Activated naive CD4-positive, alpha-beta T cell treated with anti-CD3 and anti-CD28 coated beads, Interleukin-2, amount 50 U/mL, for 72 hours (primary cell): Measurements from ENCODE around the gene IRF2. TPM values are rescaled to one million over a fixed set of nuclear protein-coding genes. Genes with fewer than 3 reads are reported as not detected.

Experiments used
- ATAC-seq, 2 donors: fragments of 150-1000 bp; cut with Tn5 transposase; 2 replicates each; pipeline ENCODE4 v1.10.0; 2021; ENCODE audit warnings: mild to moderate bottlenecking in 2 of 2, moderate library complexity in 2 of 2
- DNase-seq, 2 donors: peaks; one replicate each; pipeline ENCODE4 v3.0.0; 2021 to 2022; ENCODE audit warnings: low spot score in 2 of 2
- H3K27ac Mint-ChIP-seq, 2 donors: one replicate each; pipeline ENCODE4 v1.8.0; 2022; ENCODE audit warnings: mild to moderate bottlenecking in 2 of 2, mixed read lengths in 2 of 2
- H3K36me3 Mint-ChIP-seq, 2 donors: one replicate each; pipeline ENCODE4 v1.8.0; 2022; ENCODE audit warnings: mixed read lengths in 2 of 2
- H3K9me3 Mint-ChIP-seq, 2 donors: one replicate each; pipeline ENCODE4 v1.8.0; 2022; ENCODE audit warnings: mixed read lengths in 2 of 2
- total RNA-seq, 2 donors: library from RNA; stranded (reverse); gene quantifications; one replicate each; pipeline ENCODE4 v1.2.3, GENCODE V29; 2022

Gene IRF2
- total RNA-seq, 2 donors from 2014 or later: 52.7 to 56.8 TPM

- Mint-ChIP-seq H3K36me3 (no peaks in the 10 kb centered on the region), H3K9me3 (peaks cover 0 to 5% of the 10 kb centered on the region in 2 donors), H3K27ac (no peak overlapping the region)
- DNase-seq (no peak), ATAC-seq (no peak)
Measured at GRCh38 chr4:184364100-184364921, 110.0 kb downstream of the IRF2 start.

GRCh38 chr4:184363258-184363657 is 111.1 kb downstream of the IRF2 start:
- Mint-ChIP-seq H3K36me3 (no peaks in the 10 kb centered on the region), H3K27ac (no peak overlapping the region), H3K9me3 (no peaks in the 10 kb centered on the region)
- DNase-seq (no peak), ATAC-seq (no peak)

GRCh38 chr4:184362396-184362795 is 112.0 kb downstream of the IRF2 start:
- Mint-ChIP-seq H3K27ac (no peak overlapping the region), H3K9me3 (no peaks in the 10 kb centered on the region), H3K36me3 (no peaks in the 10 kb centered on the region)
- DNase-seq (no peak), ATAC-seq (no peak)

- DNase-seq (no peak), ATAC-seq (no peak)
- H3K9me3 Mint-ChIP-seq: no peaks in the 10 kb centered on the region
- no peaks in the 10 kb centered on the region for H3K36me3 Mint-ChIP-seq
- no peak overlapping the region for H3K27ac Mint-ChIP-seq
Measured at GRCh38 chr4:184361443-184361842, 112.9 kb downstream of the IRF2 start.

- H3K9me3 Mint-ChIP-seq: no peaks in the 10 kb centered on the region
- DNase-seq (no peak), ATAC-seq (no peak)
- no peak overlapping the region for H3K27ac Mint-ChIP-seq
- H3K36me3 Mint-ChIP-seq: no peaks in the 10 kb centered on the region
Measured at GRCh38 chr4:184359888-184360287, 114.5 kb downstream of the IRF2 start.

- no peak for ATAC-seq
- H3K36me3 Mint-ChIP-seq: no peaks in the 10 kb centered on the region
Measured at GRCh38 chr4:184358521-184359232, 115.7 kb downstream of the IRF2 start.

GRCh38 chr4:184357772-184358171 is 116.6 kb downstream of the IRF2 start:
- H3K9me3 Mint-ChIP-seq: no peaks in the 10 kb centered on the region
- H3K27ac Mint-ChIP-seq: no peak overlapping the region
- no peaks in the 10 kb centered on the region for H3K36me3 Mint-ChIP-seq
- DNase-seq: no peak
- ATAC-seq: no peak

More at GRCh38 chr4:184358521-184359232, 115.7 kb downstream of the IRF2 start:
- H3K9me3 Mint-ChIP-seq: no peaks in the 10 kb centered on the region
- H3K27ac Mint-ChIP-seq: no peak overlapping the region
- no peak for DNase-seq

GRCh38 chr4:184357165-184357564 is 117.2 kb downstream of the IRF2 start:
- ATAC-seq: no peak
- no peaks in the 10 kb centered on the region for H3K9me3 Mint-ChIP-seq
- H3K36me3 Mint-ChIP-seq: no peaks in the 10 kb centered on the region
- DNase-seq: no peak
- H3K27ac Mint-ChIP-seq: no peak overlapping the region

GRCh38 chr4:184356366-184356765 is 118.0 kb downstream of the IRF2 start:
- DNase-seq (no peak), ATAC-seq (peak in 1 of 2 donors; percentile 9)
- H3K27ac Mint-ChIP-seq: peak overlapping the region in 1 of 2 donors; percentile 79
- no peaks in the 10 kb centered on the region for H3K36me3 Mint-ChIP-seq
- no peaks in the 10 kb centered on the region for H3K9me3 Mint-ChIP-seq

- Mint-ChIP-seq H3K9me3 (peaks cover 0 to 3% of the 10 kb centered on the region in 2 donors), H3K36me3 (no peaks in the 10 kb centered on the region), H3K27ac (no peak overlapping the region)
- no peak for DNase-seq
- ATAC-seq: no peak
Measured at GRCh38 chr4:184355857-184356256, 118.5 kb downstream of the IRF2 start.

GRCh38 chr4:184355111-184355604 is 119.2 kb downstream of the IRF2 start:
- no peak overlapping the region for H3K27ac Mint-ChIP-seq
- peak; percentile 41 to 71 for ATAC-seq

GRCh38 chr4:184352891-184353290 is 121.5 kb downstream of the IRF2 start:
- peaks cover 0 to 5% of the 10 kb centered on the region in 2 donors for H3K9me3 Mint-ChIP-seq
- H3K27ac Mint-ChIP-seq: no peak overlapping the region
- no peak for ATAC-seq
- no peak for DNase-seq
- H3K36me3 Mint-ChIP-seq: no peaks in the 10 kb centered on the region

More at GRCh38 chr4:184355111-184355604, 119.2 kb downstream of the IRF2 start:
- DNase-seq: no peak
- Mint-ChIP-seq H3K9me3 (peaks cover 0 to 5% of the 10 kb centered on the region in 2 donors), H3K36me3 (no peaks in the 10 kb centered on the region)

- no peak overlapping the region for H3K27ac Mint-ChIP-seq
- peaks cover 0 to 5% of the 10 kb centered on the region in 2 donors for H3K9me3 Mint-ChIP-seq
- H3K36me3 Mint-ChIP-seq: no peaks in the 10 kb centered on the region
- ATAC-seq (no peak), DNase-seq (no peak)
Measured at GRCh38 chr4:184351560-184352451, 122.5 kb downstream of the IRF2 start.

GRCh38 chr4:184350964-184351363 is 123.4 kb downstream of the IRF2 start:
- ATAC-seq: no peak
- Mint-ChIP-seq H3K27ac (no peak overlapping the region), H3K36me3 (no peaks in the 10 kb centered on the region), H3K9me3 (peaks cover 0 to 5% of the 10 kb centered on the region in 2 donors)
- no peak for DNase-seq

- Mint-ChIP-seq H3K9me3 (peaks cover 0 to 5% of the 10 kb centered on the region in 2 donors), H3K36me3 (no peaks in the 10 kb centered on the region), H3K27ac (no peak overlapping the region)
- ATAC-seq: no peak
- DNase-seq: no peak
Measured at GRCh38 chr4:184350213-184350817, 124.0 kb downstream of the IRF2 start.
